Activated T-helper 1 cell treated with Interleukin-2 at 50 U/mL for 16 hours (primary cell): ENCODE data around the gene MYO7A.

ENCODE experiments used
- DNase-seq: peaks from one replicate; pipeline ENCODE4 v3.0.0-alpha.2; 2020; ENCODE audit warnings: low read depth

The MYO7A gene

GRCh38 chr11:77127920-77128691 lies at the start of gene MYO7A:
TSS of gene MYO7A (plus strand) at chr11:77128246. CDS start at chr11:77130635, 2,389 bp downstream.
- DNase-seq, result no peak

- DNase-seq, result no peak
Observed at GRCh38 chr11:77079666-77080065, 48.4 kb upstream of the MYO7A start.

GRCh38 chr11:77080643-77081210 lies 47.3 kb upstream of the MYO7A start:
- no peak for DNase-seq

- no peak for DNase-seq
Observed at GRCh38 chr11:77081381-77081851, 46.6 kb upstream of the MYO7A start.

- no peak for DNase-seq
Observed at GRCh38 chr11:77081976-77082836, 45.8 kb upstream of the MYO7A start.

GRCh38 chr11:77082838-77083565 lies 45.0 kb upstream of the MYO7A start:
- DNase-seq, result peak; percentile 19

- no peak for DNase-seq
Observed at GRCh38 chr11:77083566-77084245, 44.3 kb upstream of the MYO7A start.

- DNase-seq, result no peak
Observed at GRCh38 chr11:77084581-77085191, 43.4 kb upstream of the MYO7A start.

- DNase-seq, result no peak
Observed at GRCh38 chr11:77085652-77086051, 42.4 kb upstream of the MYO7A start.

- no peak for DNase-seq
Observed at GRCh38 chr11:77086521-77087472, 41.2 kb upstream of the MYO7A start.

GRCh38 chr11:77087723-77088225 lies 40.3 kb upstream of the MYO7A start:
- no peak for DNase-seq

- no peak for DNase-seq
Observed at GRCh38 chr11:77088236-77089003, 39.6 kb upstream of the MYO7A start.

- no peak for DNase-seq
Observed at GRCh38 chr11:77089004-77089545, 39.0 kb upstream of the MYO7A start.

- DNase-seq, result no peak
Observed at GRCh38 chr11:77090046-77090372, 38.0 kb upstream of the MYO7A start.

GRCh38 chr11:77090373-77091111 lies 37.5 kb upstream of the MYO7A start:
- no peak for DNase-seq

GRCh38 chr11:77091146-77091940 lies 36.7 kb upstream of the MYO7A start:
- DNase-seq, result peak; percentile 51

GRCh38 chr11:77092382-77092781 lies 35.7 kb upstream of the MYO7A start:
- no peak for DNase-seq
